GM23248 (cell line): ENCODE measurements around the gene TEKT3. TPM values are rescaled to one million over a fixed set of nuclear protein-coding genes. Genes with fewer than 3 reads are reported as not detected.
A peak's percentile ranks its signal among the peaks of the same experiment; 100 is the strongest.

ENCODE experiments used
- DNase-seq: peaks from one replicate; pipeline ENCODE4 v3.0.0-alpha.2; 2015
- H2AFZ ChIP-seq: fragments of 200-600 bp; sonication (generic); 2 replicates; pipeline ENCODE4 v1.6.1; 2016; ENCODE audit warnings: antibody characterized with exemption
- H3F3A ChIP-seq: fragments of 200-600 bp; sonication (generic); 2 replicates; pipeline ENCODE4 v1.6.1; 2016; ENCODE audit warnings: mild to moderate bottlenecking, antibody characterized with exemption, mixed run types; ENCODE audit not compliant: insufficient read depth
- H3K27ac ChIP-seq: fragments of 200-600 bp; sonication (generic); 2 replicates; pipeline ENCODE4 v1.5.1; 2016; ENCODE audit warnings: mild to moderate bottlenecking
- H3K27me3 ChIP-seq: fragments of 200-600 bp; sonication (generic); replicated peaks from 2 replicates; pipeline ENCODE4 v1.6.1; 2016; ENCODE audit warnings: mild to moderate bottlenecking; ENCODE audit not compliant: insufficient read depth
- H3K36me3 ChIP-seq: fragments of 200-600 bp; sonication (generic); 2 replicates; pipeline ENCODE4 v1.6.1; 2016; ENCODE audit warnings: low read depth, mild to moderate bottlenecking
- H3K4me1 ChIP-seq: fragments of 200-600 bp; sonication (generic); 2 replicates; pipeline ENCODE4 v1.6.1; 2016; ENCODE audit warnings: mild to moderate bottlenecking; ENCODE audit not compliant: insufficient read depth
- H3K4me2 ChIP-seq: fragments of 200-600 bp; sonication (generic); one replicate; pipeline ENCODE4 v1.6.1; 2016; ENCODE audit warnings: mild to moderate bottlenecking; ENCODE audit not compliant: unreplicated experiment
- H3K4me3 ChIP-seq: fragments of 200-600 bp; sonication (generic); 2 replicates; pipeline ENCODE4 v1.5.1; 2016; ENCODE audit warnings: mild to moderate bottlenecking
- H3K79me2 ChIP-seq: fragments of 200-600 bp; sonication (generic); 2 replicates; pipeline ENCODE4 v1.6.1; 2016; ENCODE audit warnings: mild to moderate bottlenecking; ENCODE audit not compliant: insufficient read depth
- H3K9ac ChIP-seq: fragments of 200-600 bp; sonication (generic); 2 replicates; pipeline ENCODE4 v1.6.1; 2016; ENCODE audit warnings: mild to moderate bottlenecking
- H3K9me2 ChIP-seq: fragments of 200-600 bp; sonication (generic); 2 replicates; pipeline ENCODE4 v1.6.1; 2016; ENCODE audit warnings: mixed run types, mild to moderate bottlenecking, moderate library complexity; ENCODE audit not compliant: insufficient read depth
- H3K9me3 ChIP-seq: fragments of 200-600 bp; sonication (generic); one replicate; pipeline ENCODE4 v1.6.1; 2017; ENCODE audit warnings: low read depth
- H4K20me1 ChIP-seq: fragments of 200-600 bp; sonication (generic); 2 replicates; pipeline ENCODE4 v1.6.0; 2016; ENCODE audit not compliant: insufficient read depth
- EZH2 ChIP-seq: fragments of 200-600 bp; sonication (generic); IDR thresholded peaks from 2 replicates; pipeline ENCODE4 v1.6.1; 2018; ENCODE audit warnings: antibody characterized with exemption, mild to moderate bottlenecking; ENCODE audit not compliant: insufficient read depth, poor library complexity, severe bottlenecking
- EZH2phosphoT487 ChIP-seq: fragments of 200-600 bp; sonication (generic); IDR thresholded peaks from 2 replicates; pipeline ENCODE4 v1.6.1; 2018; ENCODE audit warnings: antibody characterized with exemption, moderate library complexity, mild to moderate bottlenecking, low read depth; ENCODE audit not compliant: insufficient read depth
- WGBS, 2 experiments: methylation state at CpG; one replicate each; pipeline ENCODE4 v1.1.6; 2015 to 2017; ENCODE audit warnings: low lambda C conversion rate in 2 of 2, low coverage in 1 of 2; ENCODE audit errors: missing lambda C conversion rate in 2 of 2; 5-methylcytosine and 5-hydroxymethylcytosine counted together
- in situ Hi-C: fragments of 300-500 bp; cut with MboI; formaldehyde crosslinking; loops from 2 replicates; pipeline ENCODE4 v1.15.0; 2020
- polyA plus RNA-seq: library from polyadenylated mRNA; unstranded; fragments of >200 nt; fragmentation: Nextera tagmentation; extraction: Ambion mirVana; gene quantifications from 2 replicates; pipeline ENCODE4 v1.2.1, GENCODE V29; 2016
- total RNA-seq: library from RNA; depleted of rRNA; stranded (reverse); fragments of >200 nt; shearing (Covaris generic); gene quantifications from 2 replicates; pipeline ENCODE4 v1.2.3, GENCODE V29; 2014

TEKT3 gene
- total and polyA plus RNA-seq, 2 experiments from 2014 or later: not detected

GRCh38 chr17:15267996-15268395, 73.4 kb downstream of the TEKT3 start:
- peaks cover 14% of the 10 kb centered on the region; the same call in 1 of the 2 replicates for H3F3A ChIP-seq
- no peaks in the 10 kb centered on the region for H3K9me2 ChIP-seq
- peaks cover 7% of the 10 kb centered on the region; the same call in 1 of the 2 replicates for H3K27me3 ChIP-seq
- in situ Hi-C loops: loop anchor here (5.0 to 10.0 kb wide), 3 partner anchors 107 to 169 kb away; no protein-coding TSS in a partner anchor
- H3K27ac ChIP-seq: no peak overlapping the region
- H3K4me2 ChIP-seq: no peak overlapping the region
- peak; percentile 23 for DNase-seq
- H3K4me1 ChIP-seq: peaks cover 22% of the 10 kb centered on the region
- no peaks in the 10 kb centered on the region for H3K36me3 ChIP-seq
- no peak for TF ChIP-seq EZH2phosphoT487
- no peak for TF ChIP-seq EZH2
- no peak overlapping the region for H2AFZ ChIP-seq
- H3K9ac ChIP-seq: no peak overlapping the region
- H3K79me2 ChIP-seq: no peaks in the 10 kb centered on the region
- H4K20me1 ChIP-seq: no peaks in the 10 kb centered on the region
- H3K9me3 ChIP-seq: no peaks in the 10 kb centered on the region
- 38 to 39% methylated on average over 3 of the region's 3 CpGs for WGBS, 2 experiments
- H3K4me3 ChIP-seq: no peak overlapping the region

DNA sequence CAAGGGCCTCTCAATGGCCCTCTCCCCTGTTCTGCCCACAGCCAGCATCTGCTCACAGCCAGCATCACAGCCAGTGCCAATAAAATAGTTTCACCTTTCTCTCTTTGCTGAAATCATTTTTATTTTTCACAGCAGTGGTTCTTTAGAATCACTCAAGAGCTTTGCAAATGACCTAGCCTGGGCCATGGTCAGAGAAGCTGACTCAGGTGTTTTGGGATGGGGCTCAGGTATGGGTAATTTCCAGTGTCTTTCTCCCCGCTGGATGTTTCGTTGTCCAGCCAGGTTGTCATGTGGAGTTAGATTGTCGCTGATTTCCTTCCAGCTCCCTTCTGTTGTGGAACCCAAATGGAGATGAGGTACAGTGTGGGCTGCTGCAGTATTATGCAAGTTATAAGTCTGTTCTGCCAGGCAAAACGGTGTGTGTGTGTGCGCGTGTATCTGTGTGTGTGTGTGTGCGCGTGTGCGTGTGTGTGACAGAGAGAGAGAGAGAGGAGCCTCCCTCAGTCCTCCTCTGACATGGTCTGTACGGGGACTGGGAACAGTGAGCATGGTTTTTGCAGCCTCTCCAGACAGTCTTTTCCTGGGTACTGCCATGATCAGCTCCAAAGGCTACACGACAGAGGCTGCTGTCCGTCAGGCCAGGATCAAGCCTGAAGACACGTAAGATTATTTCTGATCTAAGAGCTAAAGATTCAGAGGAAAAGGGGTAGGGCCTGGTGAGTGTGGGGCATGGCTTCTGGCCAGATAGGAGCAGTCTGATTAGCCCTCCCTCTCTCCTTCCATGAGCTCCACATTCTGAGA, 74.9 kb downstream of the TEKT3 start:
- Histone ChIP-seq H3F3A (0 out of 2 replicates have a peak, but pooled peaks cover 4% of the 10 kb centered on the region), H3K79me2 (peaks cover 9% of the 10 kb centered on the region; the same call in 1 of the 2 replicates), H3K27ac (no peak overlapping the region), H3K36me3 (no peaks in the 10 kb centered on the region), H3K27me3 (peaks cover 7% of the 10 kb centered on the region; the same call in 1 of the 2 replicates), H3K4me2 (no peak overlapping the region), H3K4me3 (no peak overlapping the region), H3K9me3 (no peaks in the 10 kb centered on the region), H3K9ac (no peak overlapping the region), H2AFZ (no peak overlapping the region), H3K4me1 (peaks cover 9% of the 10 kb centered on the region), H3K9me2 (no peaks in the 10 kb centered on the region), H4K20me1 (no peaks in the 10 kb centered on the region)
- TF ChIP-seq EZH2phosphoT487 (no peak), EZH2 (no peak)
- 83 to 84% methylated on average over 13 of the region's 13 CpGs for WGBS, 2 experiments
- DNase-seq: no peak
- in situ Hi-C loops: loop anchor here (5.0 to 10.0 kb wide), 3 partner anchors 108 to 171 kb away; no protein-coding TSS in a partner anchor

GRCh38 chr17:15265131-15265530, 76.3 kb downstream of the TEKT3 start, which contains the start of gene PMP22:
PMP22 (minus strand) TSS chr17:15265326; CDS start chr17:15260727, 4,599 bp downstream.
- TF ChIP-seq EZH2phosphoT487 (no peak), EZH2 (no peak)
- Histone ChIP-seq H3K9me3 (no peaks in the 10 kb centered on the region), H4K20me1 (no peaks in the 10 kb centered on the region), H3K4me1 (peaks cover 5% of the 10 kb centered on the region), H3K36me3 (no peaks in the 10 kb centered on the region), H3K4me3 (no peak within 1 kb of the TSS), H3K27ac (no peak within 1 kb of the TSS), H3K9me2 (no peaks in the 10 kb centered on the region), H3K79me2 (peaks cover 12% of the 10 kb centered on the region; the same call in 1 of the 2 replicates), H2AFZ (no peak within 1 kb of the TSS), H3K27me3 (peaks cover 7% of the 10 kb centered on the region; the same call in 1 of the 2 replicates), H3K4me2 (no peak within 1 kb of the TSS), H3K9ac (no peak within 1 kb of the TSS), H3F3A (peaks cover 7% of the 10 kb centered on the region)
- in situ Hi-C loops: loop anchor here (5.0 to 10.0 kb wide), 3 partner anchors 110 to 172 kb away; no protein-coding TSS in a partner anchor
- peak; percentile 48 for DNase-seq
- WGBS, 2 experiments: 22 to 35% methylated on average over 6 of the region's 6 CpGs

GRCh38 chr17:15264542-15264941, 76.9 kb downstream of the TEKT3 start:
- TF ChIP-seq EZH2 (no peak), EZH2phosphoT487 (no peak)
- in situ Hi-C loops: loop anchor here (10.0 kb wide), 2 partner anchors 110 to 140 kb away; no protein-coding TSS in a partner anchor
- no peak overlapping the region for H3K4me2 ChIP-seq
- peaks cover 11% of the 10 kb centered on the region for H3K4me1 ChIP-seq
- H4K20me1 ChIP-seq: no peaks in the 10 kb centered on the region
- no peaks in the 10 kb centered on the region for H3K36me3 ChIP-seq
- WGBS, 2 experiments: 20 to 21% methylated on average over 2 of the region's 2 CpGs
- DNase-seq: no peak
- H3K9me3 ChIP-seq: no peaks in the 10 kb centered on the region
- H3F3A ChIP-seq: peaks cover 11% of the 10 kb centered on the region
- H2AFZ ChIP-seq: no peak overlapping the region
- H3K4me3 ChIP-seq: no peak overlapping the region
- peaks cover 7% of the 10 kb centered on the region; the same call in 1 of the 2 replicates for H3K27me3 ChIP-seq
- no peak overlapping the region for H3K9ac ChIP-seq
- H3K9me2 ChIP-seq: no peaks in the 10 kb centered on the region
- no peak overlapping the region for H3K27ac ChIP-seq
- peaks cover 18% of the 10 kb centered on the region for H3K79me2 ChIP-seq
